Glomerular visceral epithelial cell (primary cell): ENCODE measurements around the gene CAMTA1.

Source experiments
- DNase-seq: peaks from one replicate; pipeline ENCODE4 v3.0.0-alpha.2; 2016; ENCODE audit errors: extremely low spot score

The CAMTA1 gene

GRCh38 chr1:7810395-7810794 is 1025.1 kb downstream of the CAMTA1 start:
- DNase-seq: peak; percentile 74

- DNase-seq: no peak
Observed at GRCh38 chr1:7811476-7811875, 1026.2 kb downstream of the CAMTA1 start.

- no peak for DNase-seq
Observed at GRCh38 chr1:7813677-7814373, 1028.6 kb downstream of the CAMTA1 start.
